GM19239 (cell line): ENCODE results near the gene PPP2R5C.
A peak's percentile ranks its signal among the peaks of the same experiment; 100 is the strongest.

Experiments
- DNase-seq: peaks from one replicate; pipeline ENCODE4 v3.0.0; 2011; ENCODE audit warnings: low spot score; ENCODE audit not compliant: insufficient read length
- FAIRE-seq: peaks from 2 replicates; lab custom pipeline; 2011; peaks lifted over from hg19 to GRCh38; lab: Jason Lieb, UNC

PPP2R5C gene

DNA sequence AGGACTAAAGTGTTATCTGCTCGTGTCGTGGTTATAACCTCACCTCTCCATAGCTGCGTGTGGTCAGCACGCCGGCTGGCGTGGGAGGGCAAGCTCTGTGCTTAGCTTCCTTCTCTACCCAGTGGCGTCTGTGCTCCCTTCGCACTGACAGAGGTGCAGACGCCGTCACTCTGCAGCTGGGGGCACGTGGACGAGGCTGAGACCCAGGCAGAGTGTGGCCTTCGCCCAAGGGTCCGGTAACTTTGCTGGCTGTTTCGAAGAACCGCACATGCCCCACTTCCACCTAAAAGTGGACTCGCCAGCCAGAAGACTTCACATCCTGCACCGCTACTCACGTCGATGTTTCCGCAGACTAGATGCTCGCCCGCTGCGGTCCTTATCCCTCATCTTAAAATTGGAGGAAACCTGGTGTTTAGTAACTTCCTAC lies 166.9 kb downstream of the PPP2R5C start:
- DNase-seq (no peak), FAIRE-seq (no peak)

DNA sequence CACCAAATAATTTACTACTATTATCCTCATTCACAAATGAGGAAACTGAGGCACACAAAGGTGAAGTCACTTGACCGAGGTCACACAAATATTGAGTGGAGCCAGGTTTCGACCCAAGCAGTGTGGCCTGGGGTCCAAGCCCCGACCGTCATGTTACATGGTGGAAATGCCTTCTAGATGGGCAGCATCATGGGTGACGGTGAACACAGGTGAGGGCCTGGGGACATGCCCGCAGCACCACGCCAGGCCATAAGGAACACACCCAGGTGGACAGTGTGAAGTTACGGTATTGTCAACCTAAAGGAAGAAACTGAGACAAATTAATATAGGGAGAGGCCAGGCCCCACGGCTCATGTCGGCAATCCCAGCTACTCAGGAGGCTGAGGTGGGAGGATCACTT lies 167.6 kb downstream of the PPP2R5C start:
- FAIRE-seq (no peak), DNase-seq (no peak)

GRCh38 chr14:101929946-101930345 lies 168.4 kb downstream of the PPP2R5C start:
- DNase-seq (no peak), FAIRE-seq (no peak)

DNA sequence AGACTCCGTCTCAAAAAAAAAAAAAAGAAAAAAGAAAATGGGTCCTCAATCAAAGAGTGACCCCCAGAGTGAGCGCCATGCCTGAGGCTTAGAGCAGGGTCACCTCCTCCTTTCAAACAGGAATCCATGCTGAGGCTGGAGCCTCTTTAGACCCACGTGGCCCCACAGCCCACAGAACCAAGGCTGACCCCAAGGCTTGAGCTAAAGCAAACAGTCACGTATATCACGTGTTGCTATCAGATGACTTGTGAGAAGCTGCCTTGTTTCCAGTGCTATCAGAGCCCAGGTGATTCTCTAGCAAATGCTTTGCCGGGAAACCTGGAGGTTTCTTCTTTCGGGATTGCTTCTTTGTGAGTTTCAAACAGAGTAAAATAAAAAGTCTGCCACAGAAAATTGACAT lies 171.2 kb downstream of the PPP2R5C start:
- DNase-seq (no peak), FAIRE-seq (no peak)

DNA sequence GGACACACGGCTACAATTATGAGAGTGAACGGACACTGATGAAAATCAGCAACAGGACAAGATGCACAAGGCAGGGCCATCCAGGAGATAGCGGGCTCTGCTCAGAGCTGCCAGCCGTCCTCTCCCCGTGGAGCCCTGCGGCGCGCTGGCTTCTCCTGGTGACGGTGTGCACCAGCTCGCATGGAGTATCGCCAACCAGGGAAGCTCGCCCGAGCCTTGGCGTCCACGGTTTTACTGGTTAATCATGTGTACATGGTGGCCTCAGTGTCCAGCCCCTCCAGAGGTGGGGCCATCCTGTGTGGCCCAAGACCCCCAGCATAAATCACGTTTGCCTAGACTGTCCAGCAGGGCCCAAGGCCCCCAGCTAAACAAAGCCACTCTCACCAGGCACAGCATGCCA lies 171.7 kb downstream of the PPP2R5C start:
- FAIRE-seq (no peak), DNase-seq (no peak)

GRCh38 chr14:101934601-101935150 lies 173.2 kb downstream of the PPP2R5C start:
- FAIRE-seq (no peak), DNase-seq (no peak)

DNA sequence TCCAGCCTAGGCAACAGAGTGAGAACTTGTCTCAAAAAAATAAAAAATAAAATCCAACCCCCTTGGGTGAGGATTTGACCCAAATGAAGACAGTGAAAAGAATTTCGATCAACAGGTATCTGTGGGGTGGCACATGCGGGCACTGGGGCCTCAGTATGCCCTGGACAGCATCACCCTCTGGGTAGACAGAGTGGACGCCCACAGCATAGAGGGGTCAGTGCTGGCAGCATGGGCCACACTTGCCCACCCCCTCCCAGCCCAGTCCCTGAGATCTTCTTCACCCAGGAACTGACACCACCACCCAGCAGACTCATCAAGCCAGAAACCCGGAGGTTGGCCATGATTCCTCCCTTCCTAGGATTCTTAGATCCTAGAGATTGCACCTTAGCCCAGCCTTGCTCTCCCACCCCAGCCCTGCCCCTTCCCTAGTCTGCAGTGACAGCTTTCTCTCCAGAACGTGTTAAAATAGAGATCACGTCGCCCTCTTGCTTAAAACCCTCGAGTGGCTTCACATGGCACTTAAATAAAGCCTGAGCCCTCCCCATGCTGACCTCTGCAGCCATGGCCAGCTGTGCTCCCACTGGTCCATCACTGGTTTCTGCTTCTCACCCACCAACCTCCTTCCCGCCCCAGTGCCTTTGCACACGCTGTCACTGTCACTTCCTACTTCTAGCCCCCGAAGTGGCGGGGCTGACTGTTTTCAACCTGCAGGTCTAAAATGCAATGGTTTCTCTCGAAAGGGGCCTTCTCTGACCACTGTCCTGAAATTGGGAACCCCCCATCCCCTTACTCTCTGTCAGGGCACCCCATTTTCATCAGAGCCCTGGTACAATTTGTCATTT lies 176.6 kb downstream of the PPP2R5C start:
- no peak for FAIRE-seq
- DNase-seq = no peak

DNA sequence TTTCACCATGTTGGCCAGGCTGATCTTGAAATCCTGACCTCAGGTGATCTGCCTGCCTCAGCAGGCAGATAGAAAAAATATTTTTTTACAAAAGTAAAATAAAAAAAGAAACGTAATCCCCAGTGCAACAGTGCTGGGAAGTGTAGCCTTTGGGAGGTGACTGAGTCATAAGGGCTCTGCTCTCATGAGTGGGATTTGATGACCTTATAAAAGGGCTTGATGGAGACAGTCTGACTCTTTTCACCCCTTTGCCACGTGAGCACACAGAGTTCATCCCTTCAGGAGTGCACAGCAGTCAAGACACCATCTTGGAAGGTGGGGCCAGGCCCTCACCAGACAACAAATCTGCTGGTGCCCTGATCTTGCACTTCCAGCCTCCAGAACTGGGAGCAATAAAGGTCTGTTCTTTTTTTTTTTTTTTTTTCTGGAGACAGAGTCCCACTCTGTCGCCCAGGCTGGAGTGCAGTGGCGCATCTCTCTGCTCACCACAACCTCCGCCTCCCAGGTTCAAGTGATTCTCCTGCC lies 178.2 kb downstream of the PPP2R5C start:
- DNase-seq = no peak
- no peak for FAIRE-seq

- FAIRE-seq = no peak
- DNase-seq = no peak
Observed at GRCh38 chr14:101944451-101944850, 182.9 kb downstream of the PPP2R5C start.

DNA sequence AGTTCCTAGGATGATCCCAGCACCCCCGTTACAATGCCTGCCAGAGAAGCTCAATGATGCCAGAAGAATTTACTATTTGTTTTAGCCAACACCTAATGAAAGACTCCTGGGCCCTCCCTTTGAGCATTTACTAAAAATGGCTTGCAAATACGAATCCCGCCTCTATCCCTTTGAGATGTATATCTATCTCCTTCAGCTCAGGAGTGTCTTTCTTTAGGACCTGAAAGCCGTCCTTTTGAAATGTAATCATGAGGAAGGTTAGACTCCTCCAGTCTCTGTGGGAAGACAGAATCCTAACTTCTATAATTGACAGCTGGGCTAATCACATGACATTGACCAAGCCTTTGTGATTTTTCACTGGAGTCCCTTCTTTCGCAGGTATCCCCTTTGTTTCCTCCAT lies 183.7 kb downstream of the PPP2R5C start:
- DNase-seq (no peak), FAIRE-seq (no peak)

DNA sequence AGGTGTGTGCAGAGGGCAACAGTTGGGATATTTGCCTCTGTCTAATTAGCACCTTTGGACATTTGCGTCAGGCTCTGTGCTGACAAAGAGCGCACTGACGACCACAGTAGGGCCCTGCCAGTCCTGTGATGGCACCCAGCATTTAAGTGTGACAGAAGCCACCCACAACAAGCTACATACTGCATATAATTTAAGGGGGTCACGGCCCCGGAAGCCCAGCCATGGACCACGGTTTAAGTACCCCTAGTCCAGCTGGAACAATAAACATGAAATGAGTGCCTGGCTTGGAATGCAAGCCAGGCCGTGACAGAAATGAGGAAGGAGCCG lies 186.0 kb downstream of the PPP2R5C start:
- DNase-seq = no peak

DNA sequence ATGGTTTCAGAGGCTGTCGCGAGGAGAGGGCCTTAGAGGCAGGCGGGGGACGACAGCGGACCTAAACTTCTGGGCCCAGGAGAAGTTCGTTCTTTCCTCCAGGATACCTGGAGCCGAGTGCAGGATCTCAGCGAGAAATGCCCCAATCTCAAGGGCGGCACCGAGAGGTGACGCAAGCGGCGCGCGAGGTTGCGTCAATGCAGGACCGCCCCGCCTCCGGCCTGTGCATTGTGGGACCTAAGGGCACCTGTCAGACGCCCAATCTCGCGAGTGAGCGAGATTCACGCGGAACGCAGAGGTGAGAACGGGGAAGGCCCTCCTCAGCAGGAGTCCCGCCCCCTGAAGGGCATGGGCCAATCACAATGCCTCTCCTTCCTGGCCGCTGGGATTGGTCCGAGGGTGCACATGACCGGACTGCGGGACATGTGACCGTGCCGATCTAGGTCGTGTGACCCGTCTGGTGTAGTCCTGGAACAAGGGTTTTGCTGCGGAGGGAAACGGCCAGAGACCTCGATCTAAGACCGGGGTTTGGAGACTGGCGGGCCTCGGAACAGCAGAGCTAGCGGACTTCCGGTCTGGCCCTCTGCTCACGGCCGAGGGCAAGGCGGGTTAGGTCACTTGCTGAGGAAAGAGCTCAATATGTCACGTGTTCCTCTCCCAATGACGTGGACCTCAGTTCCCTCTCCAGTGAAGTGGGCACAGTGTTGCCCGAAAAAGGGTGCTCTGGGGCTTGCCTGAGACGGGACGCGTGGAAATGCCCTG lies 186.6 kb downstream of the PPP2R5C start:
- peak; percentile 99 for FAIRE-seq
- DNase-seq = peak; percentile 96

More for the DNA sequence above, 186.0 kb downstream of the PPP2R5C start:
- FAIRE-seq = peak; percentile 37

- DNase-seq (no peak), FAIRE-seq (no peak)
Observed at GRCh38 chr14:101948666-101949216, 187.2 kb downstream of the PPP2R5C start.

GRCh38 chr14:101950100-101950499 lies 188.6 kb downstream of the PPP2R5C start:
- no peak for DNase-seq
- FAIRE-seq = no peak

DNA sequence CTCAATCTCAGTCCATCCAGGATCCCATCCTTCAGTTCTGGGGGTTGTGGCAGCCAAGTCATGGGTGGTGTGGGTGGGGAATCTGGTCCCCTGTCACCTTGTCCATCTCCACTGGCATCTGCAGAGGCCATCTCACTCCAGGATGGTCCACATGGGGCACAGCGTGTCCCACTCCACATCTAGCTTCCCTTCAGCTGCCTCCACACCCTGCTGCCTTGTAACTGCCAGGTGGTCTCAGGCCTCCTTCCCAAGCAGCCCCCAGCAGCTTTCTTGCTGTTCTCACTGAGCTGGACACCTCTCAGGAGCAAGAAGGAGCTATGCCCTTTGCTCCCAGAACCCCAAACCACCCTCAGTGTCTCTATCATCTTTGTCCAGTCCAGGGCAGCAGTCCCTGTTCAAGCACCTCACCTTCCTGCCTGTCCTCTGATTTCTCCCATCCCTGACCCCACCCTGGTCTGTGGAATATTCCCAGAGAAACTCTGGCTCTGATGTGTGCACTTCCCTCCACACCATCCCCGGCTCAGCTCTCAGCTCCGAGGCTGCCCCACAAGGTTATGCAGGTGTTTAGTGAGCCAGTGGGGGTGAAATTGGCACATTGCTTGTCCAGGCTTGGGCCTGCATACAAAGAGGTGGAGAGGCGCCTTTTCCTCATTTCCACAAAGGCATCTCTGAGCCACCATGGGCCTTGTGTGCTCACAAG lies 189.2 kb downstream of the PPP2R5C start:
- no peak for DNase-seq
- no peak for FAIRE-seq

GRCh38 chr14:101953151-101953550 lies 191.6 kb downstream of the PPP2R5C start:
- DNase-seq (no peak), FAIRE-seq (no peak)

- no peak for FAIRE-seq
- DNase-seq = no peak
Observed at GRCh38 chr14:101954501-101954900, 193.0 kb downstream of the PPP2R5C start.

DNA sequence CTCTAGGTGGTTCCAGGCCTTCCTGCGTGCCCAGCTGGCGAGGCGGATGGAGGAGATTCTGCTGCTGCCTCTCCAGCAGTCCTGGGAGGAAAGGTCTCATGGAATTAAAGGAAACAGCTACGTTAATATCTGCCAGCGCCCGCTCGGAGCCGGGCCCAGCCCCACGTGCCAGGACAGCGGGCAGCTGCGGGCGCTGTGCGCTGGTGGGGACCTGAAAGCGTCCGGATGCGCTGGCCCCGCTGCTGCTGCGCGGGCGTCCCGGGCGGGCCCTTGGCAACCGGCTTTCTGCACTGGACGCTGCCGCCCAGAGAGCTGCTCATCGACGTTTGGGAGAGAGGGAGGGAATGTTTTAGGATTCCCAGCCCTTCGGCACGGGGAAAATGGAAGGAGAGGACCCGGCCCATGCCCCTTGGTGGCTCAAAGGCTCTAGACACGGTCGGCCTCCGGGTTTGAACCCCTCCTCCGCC lies 194.2 kb downstream of the PPP2R5C start:
- FAIRE-seq = no peak
- no peak for DNase-seq

DNA sequence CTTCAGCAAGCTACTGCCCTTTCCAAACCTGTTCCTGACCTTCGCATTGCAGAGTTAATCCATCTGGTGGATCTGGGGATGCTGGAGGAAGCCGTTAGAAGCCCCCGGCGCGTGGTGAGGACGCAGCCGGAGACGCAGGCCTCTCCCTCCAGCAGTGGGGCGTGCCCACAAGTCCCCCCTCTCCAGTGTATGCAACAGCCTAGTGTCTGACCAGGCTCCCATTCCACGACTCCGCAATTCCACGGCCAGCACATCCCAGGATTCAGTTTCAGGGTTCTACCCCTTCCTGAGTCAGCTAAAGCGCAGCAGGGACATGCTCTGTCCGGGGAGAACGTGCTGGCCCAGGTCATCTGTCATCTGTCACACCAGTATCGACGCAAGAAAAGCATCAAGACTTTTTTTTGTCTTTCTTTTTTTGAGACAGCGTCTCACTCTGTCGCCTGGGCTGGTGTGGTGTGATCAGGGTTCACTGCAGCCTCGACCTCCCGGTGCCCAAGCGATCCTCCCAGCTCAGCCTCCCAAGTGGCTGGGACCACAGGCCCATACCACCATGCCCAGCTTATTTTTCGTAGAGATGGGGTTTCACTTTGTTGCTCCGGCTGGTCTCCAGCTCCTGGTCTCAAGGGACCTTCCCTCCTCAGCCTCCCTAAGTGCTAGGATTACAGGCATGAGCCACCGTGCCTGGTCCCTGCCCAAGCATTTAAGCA lies 194.8 kb downstream of the PPP2R5C start:
- no peak for DNase-seq
- no peak for FAIRE-seq
